HUDEP-2 (cell line): ENCODE measurements around the gene MTERF4.

Source experiments
- DNase-seq, 76 experiments: peaks; one replicate each; lab custom pipeline; 2025; ENCODE audit not compliant: unreplicated experiment in 76 of 76; lab: John Stamatoyannopoulos, UW

MTERF4 gene

DNA sequence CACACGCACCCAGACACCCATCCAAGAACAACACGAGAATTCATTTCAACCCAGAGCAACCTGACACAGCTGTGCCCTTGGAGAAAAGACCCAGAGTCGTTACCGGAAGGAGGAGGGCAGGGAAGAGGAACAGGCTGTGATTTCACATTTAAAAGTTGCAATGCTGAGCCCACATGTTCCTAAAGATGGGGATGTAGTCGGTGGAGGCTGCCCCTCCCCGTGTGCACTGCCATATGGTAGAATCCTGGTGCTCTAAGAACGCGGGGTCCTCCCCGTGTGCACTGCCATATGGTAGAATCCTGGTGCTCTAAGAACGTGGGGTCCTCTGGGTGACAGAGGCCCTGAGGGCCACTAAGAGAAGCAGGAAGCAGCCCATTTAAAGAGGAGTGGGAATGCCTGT lies 10.9 kb downstream of the MTERF4 start:
- no peak for DNase-seq

DNA sequence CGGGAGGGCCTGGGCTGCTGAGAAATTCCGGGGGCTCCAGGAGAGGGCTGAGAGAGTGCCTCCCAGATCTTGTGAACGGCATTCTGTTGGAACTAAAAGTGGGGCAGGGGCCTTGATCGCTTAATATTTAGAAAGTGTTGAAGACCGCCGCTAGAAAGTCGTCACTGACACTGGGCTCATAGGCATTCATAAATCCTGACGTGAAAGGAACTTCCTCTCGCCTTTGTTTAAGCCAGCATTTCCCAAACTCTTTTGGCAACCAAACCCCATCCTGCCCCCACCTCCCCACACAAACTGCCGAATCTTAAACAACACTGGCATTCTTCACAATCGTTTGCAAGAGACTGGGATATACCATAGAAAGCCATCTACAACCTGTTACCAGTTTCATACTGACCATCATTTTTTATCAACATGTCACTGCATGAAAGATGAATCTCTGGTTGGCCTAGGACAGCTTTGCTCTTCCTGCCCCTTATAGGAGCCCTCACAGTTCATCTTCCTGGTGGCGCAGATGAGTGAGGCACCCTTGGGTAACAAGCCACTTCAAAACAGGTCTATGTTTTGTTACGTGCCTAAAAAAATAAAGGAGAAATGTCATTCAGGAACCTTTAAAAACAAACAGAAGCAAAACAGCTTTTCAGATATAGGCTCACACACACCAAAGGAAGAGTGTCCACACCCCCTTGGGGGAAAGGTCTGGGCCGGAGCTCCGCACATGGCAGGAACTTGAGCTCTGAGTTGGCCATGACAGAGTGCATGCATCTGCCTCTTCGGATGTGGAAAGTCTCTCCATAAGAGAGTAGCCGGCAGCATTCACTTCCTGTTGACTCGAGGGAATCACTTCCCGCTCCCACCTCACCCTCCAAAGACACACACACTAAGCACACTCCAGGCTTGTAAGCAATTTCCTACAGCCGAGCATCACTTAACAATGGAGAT lies 13.0 kb downstream of the MTERF4 start:
- DNase-seq: no peak

GRCh38 chr2:241088376-241088775 lies 13.7 kb downstream of the MTERF4 start:
- no peak for DNase-seq

DNA sequence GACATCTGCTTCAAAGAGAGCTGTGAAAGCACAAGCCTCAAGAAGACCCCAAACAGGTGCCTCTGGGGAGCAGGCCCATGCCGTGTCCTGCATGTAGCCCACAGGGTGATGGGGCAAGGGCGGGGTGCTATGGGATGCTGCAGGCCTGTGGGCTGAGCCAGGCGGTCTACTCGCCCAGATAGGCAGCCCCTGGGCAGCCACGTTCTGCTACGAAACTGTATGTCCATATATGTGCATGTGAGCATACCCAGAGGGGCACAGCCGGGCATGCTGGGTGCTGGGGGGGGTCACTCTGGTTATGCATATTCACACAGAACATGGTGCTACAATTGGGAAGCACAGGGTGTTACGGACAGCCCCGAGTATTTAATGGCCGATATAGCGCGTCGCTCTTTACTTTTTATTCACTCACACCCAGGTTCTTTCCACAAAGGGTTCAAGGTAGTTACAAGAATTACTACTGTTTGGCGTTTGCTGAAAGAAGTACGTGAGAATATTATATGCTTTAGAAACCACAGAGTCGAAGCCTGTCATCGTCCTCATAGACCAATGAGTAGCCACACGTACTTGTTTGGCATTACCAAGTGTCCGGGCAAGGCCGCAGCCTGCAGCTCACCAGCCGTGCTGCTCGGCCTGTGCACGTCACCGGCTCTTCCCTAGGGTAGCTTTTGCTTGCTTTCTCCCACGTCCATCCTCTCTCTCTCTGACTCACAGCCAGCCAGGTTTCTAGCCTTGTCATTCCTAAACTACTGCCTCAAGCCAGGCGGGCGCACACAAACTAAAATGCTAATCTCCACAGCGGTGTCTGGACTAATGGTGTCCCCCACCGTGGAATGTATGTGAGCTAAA lies 14.4 kb downstream of the MTERF4 start:
- no peak for DNase-seq

- DNase-seq: no peak
Observed at GRCh38 chr2:241084856-241085444, 17.1 kb downstream of the MTERF4 start.

DNA sequence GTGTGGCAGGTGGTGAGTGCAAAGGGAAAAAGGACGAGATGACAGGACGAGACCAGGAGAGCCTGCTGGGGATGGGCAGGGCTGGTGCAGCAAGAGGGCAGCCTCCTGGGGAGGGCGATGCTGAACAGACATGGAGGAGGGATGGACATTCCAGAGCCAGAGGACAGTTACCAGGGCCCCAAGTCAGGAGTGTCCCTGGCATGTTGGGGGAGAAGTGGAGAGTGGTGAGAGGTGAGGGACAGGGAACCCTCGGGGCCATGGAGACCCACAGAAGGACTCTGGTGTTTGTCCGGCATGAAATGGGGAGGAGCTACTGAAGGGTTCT lies 19.0 kb downstream of the MTERF4 start:
- no peak for DNase-seq

DNA sequence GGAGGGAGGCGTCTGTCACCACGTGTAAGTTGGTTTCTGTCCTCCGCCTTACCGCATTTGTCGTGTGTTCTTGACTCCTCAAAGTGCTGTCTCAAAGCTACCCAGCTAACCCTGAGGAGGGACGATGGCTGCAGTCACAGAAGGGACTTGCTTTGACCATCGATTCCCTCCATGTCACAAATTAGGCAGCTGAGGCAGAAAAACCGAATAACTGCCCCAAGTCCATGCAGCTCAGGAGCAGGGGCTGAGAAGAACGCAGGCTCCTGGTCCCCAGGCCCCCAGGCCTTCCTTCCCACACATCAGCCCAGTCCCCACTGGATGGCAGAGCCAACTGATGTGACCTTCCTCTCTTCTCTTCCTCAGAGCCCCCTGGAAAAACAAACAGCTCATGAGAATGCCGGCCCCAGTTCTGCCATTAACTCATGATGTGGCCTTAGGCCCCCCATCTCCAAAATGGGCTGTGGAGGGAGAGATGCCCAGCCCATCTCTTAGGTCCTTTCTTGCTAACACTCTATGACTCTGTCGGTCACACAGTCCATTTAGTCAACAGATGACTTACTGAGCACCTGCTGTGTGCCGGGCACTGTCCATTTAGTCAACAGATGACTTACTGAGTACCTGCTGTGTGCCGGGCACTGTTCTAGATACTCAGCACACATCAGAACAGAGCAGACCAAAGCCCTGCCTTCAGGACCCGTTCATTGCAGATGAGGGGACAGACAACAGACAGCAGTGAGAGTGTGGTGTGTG lies 19.6 kb downstream of the MTERF4 start:
- no peak for DNase-seq

DNA sequence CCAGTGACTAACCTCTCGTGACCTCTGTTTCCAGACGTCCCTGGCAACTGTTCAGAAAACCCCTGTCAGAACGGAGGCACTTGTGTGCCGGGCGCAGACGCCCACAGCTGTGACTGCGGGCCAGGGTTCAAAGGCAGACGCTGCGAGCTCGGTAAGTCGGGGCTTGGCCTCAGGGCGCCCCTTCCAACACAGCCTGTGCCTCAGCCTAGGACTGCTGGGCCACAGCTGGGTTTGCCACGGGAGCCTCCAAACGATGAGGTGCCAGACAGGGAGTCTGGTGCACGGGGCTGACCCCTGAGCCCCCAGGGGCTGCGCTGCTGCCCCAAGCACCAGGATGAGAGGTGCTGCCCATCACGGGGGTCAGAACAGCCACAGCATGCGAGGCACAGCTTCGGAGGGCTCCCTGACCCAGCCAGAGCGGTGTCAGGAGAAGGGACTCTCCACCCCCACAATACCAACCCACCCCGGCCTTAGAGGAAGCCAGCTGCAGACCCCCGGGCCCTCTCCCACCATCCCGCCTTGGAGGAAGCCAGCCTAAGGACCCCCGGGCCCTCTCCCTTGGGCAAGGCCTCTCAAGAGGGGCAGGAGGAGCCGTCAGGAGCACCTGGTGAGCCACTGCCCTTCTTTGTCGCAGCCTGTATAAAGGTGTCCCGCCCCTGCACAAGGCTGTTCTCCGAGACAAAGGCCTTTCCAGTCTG lies 20.3 kb downstream of the MTERF4 start:
- no peak for DNase-seq

- no peak for DNase-seq
Observed at GRCh38 chr2:241081190-241081642, 20.9 kb downstream of the MTERF4 start.

DNA sequence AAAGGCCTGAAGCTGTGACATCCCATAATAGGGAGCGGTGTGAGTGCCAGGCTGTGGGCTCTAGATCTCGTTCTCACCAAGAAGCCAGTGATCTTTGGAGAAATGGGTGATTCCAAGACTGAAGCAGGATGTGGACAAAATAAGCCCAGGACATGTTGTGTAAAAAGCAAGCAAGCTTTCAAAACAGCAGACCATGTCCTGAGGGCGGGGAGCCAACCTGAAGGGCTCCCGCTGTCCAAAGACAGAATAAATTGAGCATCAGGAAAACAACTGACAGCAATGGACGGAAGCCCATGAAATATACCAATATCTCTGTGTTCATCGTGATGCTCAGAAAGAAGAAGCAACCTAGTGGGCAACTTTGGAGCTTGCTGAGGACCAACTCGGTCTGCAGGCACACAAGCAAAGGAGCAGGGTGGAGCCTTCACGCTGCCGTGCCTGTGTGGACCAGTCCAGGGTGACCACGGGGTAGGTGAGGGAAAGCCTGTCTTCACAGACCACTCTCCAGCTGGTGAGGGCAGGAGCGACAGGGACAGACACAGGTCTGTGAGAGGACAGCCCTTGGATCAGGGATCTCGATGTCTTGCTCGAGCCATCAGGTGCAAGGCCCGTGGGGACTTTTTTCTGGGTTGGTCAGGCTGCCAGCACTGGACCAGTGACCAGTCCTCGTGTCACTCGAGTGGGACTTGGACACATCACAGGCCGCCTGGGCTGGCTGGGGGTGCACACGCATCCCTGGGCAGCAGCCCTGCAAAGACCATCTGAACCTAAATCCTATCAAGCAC lies 21.5 kb downstream of the MTERF4 start:
- DNase-seq: no peak

DNA sequence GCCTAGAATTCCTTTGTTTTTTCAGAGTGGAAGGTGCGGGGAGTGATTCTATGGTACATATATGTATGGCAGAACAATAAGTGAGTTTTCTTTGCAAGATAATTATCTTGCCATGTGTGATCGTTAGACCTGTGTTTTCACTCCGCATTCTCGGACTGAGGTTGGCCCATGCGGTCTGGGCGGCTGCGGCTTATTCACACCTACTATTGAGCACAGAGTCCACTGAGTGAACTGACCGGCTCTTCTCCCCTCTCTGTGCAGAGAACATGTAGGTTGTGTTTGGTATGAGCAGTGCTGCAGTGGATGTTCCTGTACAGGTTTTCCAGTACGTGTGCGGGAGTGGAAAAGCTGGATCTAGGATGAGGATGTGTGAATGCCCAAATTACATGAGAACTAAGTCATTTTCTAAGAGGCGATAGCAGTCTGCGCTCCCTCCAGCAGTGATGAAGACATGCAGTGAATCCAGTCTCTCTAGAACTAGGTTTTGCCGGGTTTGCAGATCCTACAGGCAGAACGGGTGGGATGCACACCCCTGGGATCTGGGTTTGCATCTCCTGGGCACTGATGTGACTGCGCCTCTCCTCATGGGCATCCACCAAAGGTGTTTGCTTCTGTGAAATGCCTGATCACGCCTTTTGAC lies 27.1 kb downstream of the MTERF4 start:
- DNase-seq: no peak

DNA sequence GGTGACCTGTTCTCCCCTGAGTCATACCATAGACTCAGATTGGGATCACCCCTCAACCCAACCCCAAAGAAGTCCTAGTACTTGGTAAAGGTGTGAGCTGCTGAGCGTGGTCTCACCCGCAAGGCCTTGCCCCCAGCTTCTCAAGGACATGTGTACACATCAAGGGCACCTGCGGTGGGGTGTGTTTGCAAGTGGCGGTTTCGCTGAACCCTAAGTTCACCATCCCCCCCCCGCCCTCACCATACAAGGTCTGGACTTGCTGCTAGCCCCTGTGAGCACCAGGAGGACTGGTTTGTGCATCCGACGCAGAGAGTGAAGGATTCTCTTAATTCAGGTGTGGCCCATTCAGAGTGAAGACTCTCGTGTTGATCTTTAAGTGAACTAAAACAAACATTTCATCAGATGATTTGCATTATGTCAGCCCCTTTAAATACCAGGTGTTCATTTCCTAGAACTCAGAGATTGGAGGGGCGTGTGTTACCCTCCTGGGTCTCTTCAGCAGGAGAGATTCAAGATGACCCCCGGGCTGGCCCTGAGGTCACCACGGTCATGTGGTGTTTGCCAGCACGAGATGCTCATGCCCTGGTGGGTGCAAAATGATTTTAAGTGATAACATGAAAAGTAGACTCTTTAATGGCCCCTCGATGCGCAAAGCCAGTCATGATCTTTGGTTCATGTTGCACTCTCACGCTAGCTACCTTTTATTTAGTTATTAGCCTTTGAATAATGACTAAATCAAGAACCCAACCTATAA lies 27.8 kb downstream of the MTERF4 start:
- no peak for DNase-seq

- no peak for DNase-seq
Observed at GRCh38 chr2:241073166-241074064, 28.7 kb downstream of the MTERF4 start.

DNA sequence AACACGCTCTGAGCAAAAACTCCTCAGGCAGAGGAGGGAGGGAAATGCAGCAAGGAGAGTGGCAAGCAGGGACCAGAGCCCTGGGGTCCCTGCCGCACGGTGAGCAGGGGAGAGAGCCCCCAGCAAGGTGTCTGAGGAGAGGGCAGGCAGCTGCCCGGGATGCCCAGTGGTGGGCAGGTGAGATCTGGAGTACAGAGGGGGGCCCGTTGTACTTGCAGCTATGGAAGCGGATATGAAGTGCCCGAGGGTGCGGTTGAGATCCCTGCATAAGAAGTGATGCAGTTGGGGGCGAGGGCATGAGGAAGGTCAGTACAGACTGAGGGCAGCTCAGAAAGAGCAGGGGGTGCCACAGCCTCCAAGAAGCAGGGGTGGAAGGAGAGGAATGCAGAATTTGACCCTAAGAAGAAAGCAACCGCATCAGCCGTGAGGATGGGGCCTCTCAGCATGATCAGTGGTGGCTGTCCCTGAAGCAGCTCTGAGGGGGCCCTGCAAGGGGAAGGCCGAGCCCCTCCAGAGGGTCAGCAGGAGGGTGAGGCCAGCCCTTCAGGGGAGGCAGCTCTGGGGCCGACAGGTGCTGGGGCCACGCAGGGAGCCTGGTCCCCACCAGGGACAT lies 29.4 kb downstream of the MTERF4 start:
- no peak for DNase-seq

- no peak for DNase-seq
Observed at GRCh38 chr2:241072151-241072550, 29.9 kb downstream of the MTERF4 start.

DNA sequence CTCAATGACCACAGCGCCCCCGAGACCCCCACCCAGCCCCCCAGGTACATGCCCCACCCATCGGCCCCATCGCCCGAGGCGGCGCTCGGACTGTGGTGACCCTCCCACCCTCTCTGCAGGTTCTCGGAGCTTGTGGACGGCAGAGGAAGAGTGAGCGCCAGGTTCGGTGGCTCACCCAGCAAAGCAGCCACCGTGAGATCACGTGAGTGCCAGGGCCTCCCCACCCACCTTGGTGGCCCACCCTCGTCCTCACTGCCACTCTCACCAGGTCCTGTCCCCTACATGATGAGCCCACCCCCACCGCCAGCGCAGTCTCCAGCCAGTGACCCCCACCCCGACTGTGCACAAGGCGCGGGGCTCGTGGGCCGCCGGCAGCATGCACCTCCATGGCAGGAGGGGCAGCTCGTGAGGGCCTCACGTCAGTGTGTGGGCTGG lies 30.4 kb downstream of the MTERF4 start:
- no peak for DNase-seq
